DMS 273 (cell line): Measurements from ENCODE around the gene NLRP2B.
"Not testable (repeated sequence)": the region's sequence is repeated elsewhere in the genome, so short reads cannot be mapped to it uniquely, and the experiment has no call there.

Experiments used
- DNase-seq: peaks from one replicate; lab custom pipeline; 2025; ENCODE audit not compliant: unreplicated experiment; lab: John Stamatoyannopoulos, UW

Gene NLRP2B

GRCh38 chrX:57680160-57680559 is at the start of gene NLRP2B:
TSS of gene NLRP2B (minus strand) at chrX:57680260.
- DNase-seq = no peak

- not testable (repeated sequence) for DNase-seq
These were observed 45.9 kb upstream of the NLRP2B start for GRCh38 chrX:57725995-57726394.

- DNase-seq = no peak
These were observed 1.3 kb upstream of the NLRP2B start for GRCh38 chrX:57681341-57681740.

GRCh38 chrX:57678686-57679428 is 1.2 kb downstream of the NLRP2B start:
- no peak for DNase-seq

- DNase-seq = no peak
These were observed 2.8 kb downstream of the NLRP2B start for GRCh38 chrX:57677132-57677858.

GRCh38 chrX:57675320-57675719 is 4.7 kb downstream of the NLRP2B start:
- DNase-seq = no peak

GRCh38 chrX:57674861-57675260 is 5.2 kb downstream of the NLRP2B start:
- DNase-seq = no peak

GRCh38 chrX:57669961-57670360 is 10.1 kb downstream of the NLRP2B start:
- DNase-seq = no peak

- DNase-seq = no peak
These were observed 13.1 kb downstream of the NLRP2B start for GRCh38 chrX:57667010-57667409.

GRCh38 chrX:57655065-57655464 is 25.0 kb downstream of the NLRP2B start:
- DNase-seq = no peak

GRCh38 chrX:57652705-57653104 is 27.4 kb downstream of the NLRP2B start:
- no peak for DNase-seq

- no peak for DNase-seq
These were observed 28.7 kb downstream of the NLRP2B start for GRCh38 chrX:57651169-57651919.

- no peak for DNase-seq
These were observed 33.0 kb downstream of the NLRP2B start for GRCh38 chrX:57647020-57647419.

- DNase-seq = no peak
These were observed 36.4 kb downstream of the NLRP2B start for GRCh38 chrX:57643698-57644097.

- no peak for DNase-seq
These were observed 38.7 kb downstream of the NLRP2B start for GRCh38 chrX:57641338-57641737.

GRCh38 chrX:57640674-57641016 is 39.4 kb downstream of the NLRP2B start:
- DNase-seq = no peak

GRCh38 chrX:57629438-57629837 is 50.6 kb downstream of the NLRP2B start:
- not testable (repeated sequence) for DNase-seq
